Measurements from ENCODE around the gene FASN.

Gene FASN

DNA sequence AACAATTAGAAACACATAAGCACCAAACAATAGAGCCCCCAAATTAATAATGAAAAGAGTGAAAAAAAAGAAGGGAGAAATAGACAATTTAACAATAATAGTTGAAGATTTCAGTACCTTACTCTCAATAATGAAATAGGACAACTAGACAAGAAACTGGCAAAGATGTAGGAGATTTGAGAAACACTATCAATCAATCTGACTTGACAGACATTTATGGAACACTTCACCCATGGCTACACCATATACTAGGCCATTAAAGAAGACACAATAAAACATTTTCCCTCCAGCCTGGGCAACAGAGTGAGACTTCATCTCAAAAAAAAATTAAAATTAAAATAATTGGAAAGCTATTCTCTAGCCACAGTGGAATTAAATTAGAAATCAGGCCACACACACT lies 27.4 kb downstream of the FASN start:
- Histone ChIP-seq H3K27ac (ENCODE audit: insufficient read depth, low read depth, low read length, poor library complexity, severe bottlenecking) (no peak overlapping the region), H3K9me3 (ENCODE audit: control insufficient read depth, low read length) (no peaks in the 10 kb centered on the region), H3K4me1 (ENCODE audit: control insufficient read depth, insufficient read depth, low read length) (no peaks in the 10 kb centered on the region), H3K4me3 (ENCODE audit: insufficient read depth, low read depth, low read length) (no peak overlapping the region), H3K27me3 (ENCODE audit: control insufficient read depth, insufficient read depth, low read length, poor library complexity, severe bottlenecking) (peaks cover 11% of the 10 kb centered on the region), H3K36me3 (ENCODE audit: control insufficient read depth, insufficient read depth, low read length) (no peaks in the 10 kb centered on the region)

- Histone ChIP-seq H3K27ac (ENCODE audit: insufficient read depth, low read depth, low read length, poor library complexity, severe bottlenecking) (no peak within 1 kb of the TSS), H3K27me3 (ENCODE audit: control insufficient read depth, insufficient read depth, low read length, poor library complexity, severe bottlenecking) (no peaks in the 10 kb centered on the region), H3K4me3 (ENCODE audit: insufficient read depth, low read depth, low read length) (peak within 1 kb of the TSS; percentile 89), H3K4me1 (ENCODE audit: control insufficient read depth, insufficient read depth, low read length) (peaks cover 5% of the 10 kb centered on the region), H3K9me3 (ENCODE audit: control insufficient read depth, low read length) (no peaks in the 10 kb centered on the region), H3K36me3 (ENCODE audit: control insufficient read depth, insufficient read depth, low read length) (peaks cover 4% of the 10 kb centered on the region)
- 13 to 15% methylated on average over 88 of the region's 88 CpGs for WGBS, 2 experiments
Observed at GRCh38 chr17:82065638-82066303, 32.3 kb downstream of the FASN start, which contains the start of gene DUS1L. Gene DUS1L, minus strand, starts transcription at chr17:82065804. Its CDS starts 745 bp downstream, at chr17:82065059.

GRCh38 chr17:82065193-82065637 lies 32.8 kb downstream of the FASN start:
- Histone ChIP-seq H3K27me3 (ENCODE audit: control insufficient read depth, insufficient read depth, low read length, poor library complexity, severe bottlenecking) (no peaks in the 10 kb centered on the region), H3K27ac (ENCODE audit: insufficient read depth, low read depth, low read length, poor library complexity, severe bottlenecking) (no peak overlapping the region), H3K4me3 (ENCODE audit: insufficient read depth, low read depth, low read length) (peak overlapping the region; percentile 89), H3K9me3 (ENCODE audit: control insufficient read depth, low read length) (no peaks in the 10 kb centered on the region), H3K36me3 (ENCODE audit: control insufficient read depth, insufficient read depth, low read length) (peaks cover 6% of the 10 kb centered on the region), H3K4me1 (ENCODE audit: control insufficient read depth, insufficient read depth, low read length) (peaks cover 5% of the 10 kb centered on the region)
- 2% methylated on average over 47 of the region's 47 CpGs for WGBS, 2 experiments

DNA sequence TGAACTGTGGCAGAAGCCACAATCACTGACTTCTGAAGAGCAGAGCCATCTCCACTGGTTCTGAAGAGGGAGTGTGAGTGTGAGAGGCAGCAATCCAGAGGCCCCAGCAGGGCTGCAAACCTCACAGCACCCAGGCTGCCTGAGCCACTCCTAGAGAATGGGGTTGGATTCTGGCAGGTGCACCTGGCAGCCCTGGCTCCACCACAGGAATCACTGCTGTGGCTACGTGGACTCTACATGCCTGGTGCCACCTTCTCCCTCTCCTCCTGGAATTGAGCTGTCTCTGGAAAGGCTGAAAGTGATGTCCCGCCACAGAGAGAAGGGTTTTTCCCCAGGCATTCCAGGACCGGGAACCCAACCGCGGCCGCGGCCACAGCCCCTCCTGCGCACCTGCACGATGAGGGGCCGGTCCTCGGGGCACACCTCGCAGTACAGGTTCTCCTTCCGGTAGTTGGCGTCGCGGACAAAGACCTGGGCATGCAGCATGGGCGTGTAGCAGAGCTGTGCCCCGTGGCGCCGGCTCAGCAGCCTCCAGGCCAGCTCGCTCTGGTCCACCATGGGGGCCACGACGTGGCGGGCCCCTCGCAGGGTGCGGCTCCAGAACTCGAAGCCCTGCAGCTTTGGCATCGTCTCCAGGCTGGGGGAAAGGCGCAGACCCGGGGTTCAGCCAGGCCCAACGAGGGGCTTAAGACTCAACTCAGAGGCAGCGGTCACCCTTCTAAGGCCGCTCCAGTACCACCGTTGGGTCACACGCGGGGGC lies 33.4 kb downstream of the FASN start:
- Histone ChIP-seq H3K36me3 (ENCODE audit: control insufficient read depth, insufficient read depth, low read length) (peaks cover 6% of the 10 kb centered on the region), H3K27ac (ENCODE audit: insufficient read depth, low read depth, low read length, poor library complexity, severe bottlenecking) (no peak overlapping the region), H3K9me3 (ENCODE audit: control insufficient read depth, low read length) (no peaks in the 10 kb centered on the region), H3K27me3 (ENCODE audit: control insufficient read depth, insufficient read depth, low read length, poor library complexity, severe bottlenecking) (no peaks in the 10 kb centered on the region), H3K4me1 (ENCODE audit: control insufficient read depth, insufficient read depth, low read length) (peaks cover 5% of the 10 kb centered on the region), H3K4me3 (ENCODE audit: insufficient read depth, low read depth, low read length) (peak overlapping the region; percentile 89)
- 66 to 67% methylated on average over 36 of the region's 36 CpGs for WGBS, 2 experiments

DNA sequence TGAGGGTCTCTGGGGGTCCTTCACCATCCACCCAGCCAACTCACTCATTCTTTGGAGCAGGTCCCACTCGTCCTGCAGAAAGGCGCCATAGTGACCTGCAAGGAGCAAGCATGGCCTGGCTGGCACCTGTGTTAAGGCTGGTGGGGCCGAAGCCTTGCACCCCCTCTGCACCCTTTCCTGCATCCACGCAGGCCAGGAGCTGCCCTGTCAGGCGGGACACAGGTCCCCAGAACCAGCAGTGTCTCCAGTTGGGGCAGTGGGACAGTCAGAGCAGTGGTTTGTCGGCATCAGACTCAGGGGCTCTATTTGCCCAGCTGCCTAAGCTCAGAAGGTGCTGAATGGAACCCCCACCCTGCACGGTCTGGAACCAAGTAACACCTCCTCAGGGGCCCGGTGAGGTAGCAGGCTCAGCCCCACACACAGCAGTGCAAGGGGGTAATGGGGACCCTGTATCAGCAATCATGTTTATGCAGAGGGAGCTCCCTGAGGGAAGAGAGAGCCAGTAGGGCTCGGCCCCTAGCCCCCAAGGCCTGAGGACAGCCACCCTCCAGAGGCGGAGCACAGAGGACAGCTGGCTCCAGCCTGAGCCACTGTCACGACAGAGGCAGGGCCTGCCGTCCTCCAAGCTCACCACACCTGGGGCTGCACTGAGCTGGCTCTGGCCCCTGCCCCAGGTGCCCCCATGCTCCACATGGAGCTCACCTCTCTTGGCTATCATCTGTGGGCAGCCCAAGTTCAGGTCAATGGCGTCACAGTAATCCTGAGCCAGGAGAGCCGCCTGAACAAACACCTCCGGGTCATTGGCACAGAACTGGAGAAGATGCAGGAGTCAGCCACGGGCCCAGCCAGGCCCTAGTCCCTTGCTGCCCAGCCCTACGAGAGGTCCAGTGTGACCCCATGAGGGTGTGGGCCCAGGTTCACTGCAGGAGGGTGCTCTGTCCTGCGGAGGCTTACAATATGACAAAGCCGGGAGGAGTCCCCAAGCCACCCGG lies 34.3 kb downstream of the FASN start:
- Histone ChIP-seq H3K4me3 (ENCODE audit: insufficient read depth, low read depth, low read length) (no peak overlapping the region), H3K27me3 (ENCODE audit: control insufficient read depth, insufficient read depth, low read length, poor library complexity, severe bottlenecking) (no peaks in the 10 kb centered on the region), H3K27ac (ENCODE audit: insufficient read depth, low read depth, low read length, poor library complexity, severe bottlenecking) (no peak overlapping the region), H3K9me3 (ENCODE audit: control insufficient read depth, low read length) (no peaks in the 10 kb centered on the region), H3K36me3 (ENCODE audit: control insufficient read depth, insufficient read depth, low read length) (peaks cover 6% of the 10 kb centered on the region), H3K4me1 (ENCODE audit: control insufficient read depth, insufficient read depth, low read length) (peaks cover 5% of the 10 kb centered on the region)
- 92% methylated on average over 20 of the region's 20 CpGs for WGBS, 2 experiments

- WGBS, 2 experiments = 95 to 96% methylated on average over 9 of the region's 9 CpGs
- peaks cover 7% of the 10 kb centered on the region for H3K36me3 ChIP-seq (ENCODE audit: control insufficient read depth, insufficient read depth, low read length)
- no peak overlapping the region for H3K27ac ChIP-seq (ENCODE audit: insufficient read depth, low read depth, low read length, poor library complexity, severe bottlenecking)
- no peak overlapping the region for H3K4me3 ChIP-seq (ENCODE audit: insufficient read depth, low read depth, low read length)
- no peaks in the 10 kb centered on the region for H3K27me3 ChIP-seq (ENCODE audit: control insufficient read depth, insufficient read depth, low read length, poor library complexity, severe bottlenecking)
- H3K4me1 ChIP-seq (ENCODE audit: control insufficient read depth, insufficient read depth, low read length) = peaks cover 5% of the 10 kb centered on the region
- no peaks in the 10 kb centered on the region for H3K9me3 ChIP-seq (ENCODE audit: control insufficient read depth, low read length)
Observed at GRCh38 chr17:82062984-82063368, 35.1 kb downstream of the FASN start.

DNA sequence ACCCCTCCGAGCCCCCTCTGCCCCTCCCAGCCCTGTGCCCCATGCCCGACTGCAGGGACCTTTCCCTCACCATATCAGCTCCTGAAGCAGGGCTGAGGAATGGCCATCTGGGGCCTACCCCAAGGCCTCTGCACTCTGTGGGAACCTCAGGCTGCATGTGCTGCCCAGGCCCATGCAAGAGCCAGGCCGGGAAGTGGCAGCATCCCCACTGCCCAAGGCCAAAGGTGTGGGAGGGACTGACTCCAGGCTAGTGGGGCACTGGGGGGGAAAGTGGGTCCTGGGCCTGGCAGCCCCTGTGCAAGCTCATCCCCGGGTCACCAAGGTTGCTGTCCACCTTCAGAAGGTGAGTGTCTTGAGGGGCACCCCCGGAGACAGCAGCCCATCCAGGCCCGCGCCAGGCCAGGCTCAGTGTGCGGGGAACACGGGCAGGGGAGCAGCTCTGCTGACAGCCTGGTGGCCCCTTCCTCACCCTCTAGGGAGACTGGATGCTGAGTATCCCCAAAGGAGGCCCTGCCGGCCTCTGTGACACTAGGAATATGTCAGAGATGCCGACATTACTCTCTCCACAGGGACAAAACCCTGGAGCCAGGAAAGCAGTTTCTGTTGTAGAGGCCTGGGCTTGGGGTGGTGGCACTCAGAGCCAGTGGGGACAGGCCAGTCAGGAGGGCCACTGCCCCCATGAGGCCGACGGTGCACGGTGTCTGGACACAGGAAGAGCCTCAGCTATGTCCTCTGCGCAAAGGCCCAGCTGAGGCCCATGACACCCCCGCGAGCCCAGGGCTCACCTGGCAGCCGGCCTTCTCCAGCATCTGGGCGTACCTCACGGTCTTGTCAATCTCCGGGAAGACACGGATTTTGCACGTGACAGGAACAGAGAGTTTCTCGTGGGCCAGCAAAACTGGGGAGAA lies 35.7 kb downstream of the FASN start:
- Histone ChIP-seq H3K27ac (ENCODE audit: insufficient read depth, low read depth, low read length, poor library complexity, severe bottlenecking) (no peak overlapping the region), H3K4me1 (ENCODE audit: control insufficient read depth, insufficient read depth, low read length) (peaks cover 5% of the 10 kb centered on the region), H3K4me3 (ENCODE audit: insufficient read depth, low read depth, low read length) (no peak overlapping the region), H3K36me3 (ENCODE audit: control insufficient read depth, insufficient read depth, low read length) (peaks cover 13% of the 10 kb centered on the region), H3K27me3 (ENCODE audit: control insufficient read depth, insufficient read depth, low read length, poor library complexity, severe bottlenecking) (no peaks in the 10 kb centered on the region), H3K9me3 (ENCODE audit: control insufficient read depth, low read length) (no peaks in the 10 kb centered on the region)
- 94% methylated on average over 24 of the region's 24 CpGs for WGBS, 2 experiments

DNA sequence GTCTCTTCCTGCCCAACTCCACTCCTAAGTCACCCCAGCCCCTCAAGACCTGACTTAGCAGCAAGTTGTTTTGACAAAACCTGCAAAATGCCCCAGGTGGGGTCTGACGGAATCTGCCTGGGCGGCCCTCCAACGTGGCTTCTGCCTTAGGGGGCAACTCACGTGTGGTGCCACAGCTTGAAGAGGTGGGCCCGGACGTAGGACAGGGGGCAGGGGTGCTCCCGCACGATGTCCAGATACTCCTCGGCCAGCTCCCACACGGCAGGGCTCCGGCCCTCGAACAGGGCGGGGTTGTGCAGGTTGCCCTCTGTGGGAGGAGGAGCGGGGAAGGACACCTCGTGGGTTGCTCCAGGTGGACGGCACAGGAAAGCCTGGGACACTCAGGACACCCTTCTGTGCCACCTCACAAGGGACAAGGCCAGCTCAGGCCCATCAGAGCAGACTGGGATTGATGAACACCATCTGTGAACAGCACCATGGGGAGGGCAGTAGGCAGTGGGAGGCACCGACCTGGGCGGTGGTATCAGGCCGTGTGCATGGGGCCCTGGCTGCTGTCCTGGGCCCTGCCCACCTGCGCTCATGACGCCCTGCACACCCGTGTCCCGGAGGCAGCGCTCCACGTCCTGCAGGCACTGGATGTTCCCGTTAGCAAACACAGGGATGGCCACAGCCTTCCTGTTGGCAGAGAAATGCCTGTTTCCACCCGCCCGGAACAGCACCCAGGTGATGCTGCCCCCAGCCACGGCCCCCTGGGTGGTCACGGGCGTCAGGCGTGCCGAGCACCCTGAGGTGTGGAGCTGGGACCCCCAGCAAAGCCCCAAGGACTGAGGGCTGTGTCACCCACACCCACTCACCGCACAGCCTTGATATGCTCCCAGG lies 36.8 kb downstream of the FASN start:
- Histone ChIP-seq H3K27me3 (ENCODE audit: control insufficient read depth, insufficient read depth, low read length, poor library complexity, severe bottlenecking) (no peaks in the 10 kb centered on the region), H3K4me1 (ENCODE audit: control insufficient read depth, insufficient read depth, low read length) (peaks cover 5% of the 10 kb centered on the region), H3K9me3 (ENCODE audit: control insufficient read depth, low read length) (no peaks in the 10 kb centered on the region), H3K4me3 (ENCODE audit: insufficient read depth, low read depth, low read length) (no peak overlapping the region), H3K36me3 (ENCODE audit: control insufficient read depth, insufficient read depth, low read length) (peaks cover 23% of the 10 kb centered on the region), H3K27ac (ENCODE audit: insufficient read depth, low read depth, low read length, poor library complexity, severe bottlenecking) (no peak overlapping the region)
- WGBS, 2 experiments = 95% methylated on average over 34 of the region's 34 CpGs

DNA sequence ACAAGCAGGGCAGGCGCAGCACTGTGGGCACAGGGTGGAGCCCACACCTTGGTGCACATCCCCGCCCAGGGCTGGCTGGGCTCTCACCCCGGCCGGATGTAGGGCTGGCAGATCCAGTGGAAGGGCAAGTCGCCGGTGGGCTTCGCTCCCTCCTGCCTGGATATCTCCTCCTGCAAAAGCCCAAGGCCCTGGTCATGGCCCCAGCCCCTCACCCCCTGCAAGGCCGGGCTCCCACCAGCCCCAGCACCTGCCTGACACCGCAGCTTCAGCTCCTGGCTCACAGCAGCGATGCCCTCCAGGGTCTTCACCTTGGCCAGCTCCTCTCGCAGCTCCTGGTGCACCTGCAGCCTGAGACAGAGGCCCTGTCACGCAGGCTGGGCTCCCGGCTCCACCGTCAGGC lies 37.4 kb downstream of the FASN start:
- no peak overlapping the region for H3K27ac ChIP-seq (ENCODE audit: insufficient read depth, low read depth, low read length, poor library complexity, severe bottlenecking)
- WGBS, 2 experiments = 91 to 93% methylated on average over 14 of the region's 14 CpGs
- peaks cover 30% of the 10 kb centered on the region for H3K36me3 ChIP-seq (ENCODE audit: control insufficient read depth, insufficient read depth, low read length)
- H3K27me3 ChIP-seq (ENCODE audit: control insufficient read depth, insufficient read depth, low read length, poor library complexity, severe bottlenecking) = no peaks in the 10 kb centered on the region
- no peaks in the 10 kb centered on the region for H3K9me3 ChIP-seq (ENCODE audit: control insufficient read depth, low read length)
- H3K4me1 ChIP-seq (ENCODE audit: control insufficient read depth, insufficient read depth, low read length) = peaks cover 5% of the 10 kb centered on the region
- no peak overlapping the region for H3K4me3 ChIP-seq (ENCODE audit: insufficient read depth, low read depth, low read length)
